Epithelial cell of proximal tubule (primary cell): ENCODE data around the gene ARHGAP26. TPM values are rescaled to one million over a fixed set of nuclear protein-coding genes. Genes with fewer than 3 reads are reported as not detected.

ENCODE experiments used
- DNase-seq: peaks from one replicate; pipeline ENCODE4 v3.0.0-alpha.2; 2011; ENCODE audit warnings: low read depth
- H3K4me3 ChIP-seq: 2 replicates; pipeline ENCODE4 v1.5.1; 2011; ENCODE audit warnings: low read depth, mild to moderate bottlenecking, low read length
- CTCF ChIP-seq: conservative IDR thresholded peaks from 2 replicates; pipeline ENCODE4 v1.5.1; 2012; ENCODE audit warnings: low read depth, mild to moderate bottlenecking, low read length
- total RNA-seq: library from RNA; depleted of rRNA; stranded (reverse); fragments of >200 nt; gene quantifications from 2 replicates; pipeline ENCODE4 v1.2.3, GENCODE V29; 2015

ARHGAP26 gene
- total RNA-seq, 1 donor from 2014 or later: 7.0 TPM

GRCh38 chr5:143055596-143056338, 285.6 kb downstream of the ARHGAP26 start:
- H3K4me3 ChIP-seq: no peak overlapping the region
- TF ChIP-seq CTCF: no peak
- DNase-seq: no peak

GRCh38 chr5:143056339-143056704, 286.1 kb downstream of the ARHGAP26 start:
- no peak for DNase-seq
- no peak for TF ChIP-seq CTCF
- no peak overlapping the region for H3K4me3 ChIP-seq

DNA sequence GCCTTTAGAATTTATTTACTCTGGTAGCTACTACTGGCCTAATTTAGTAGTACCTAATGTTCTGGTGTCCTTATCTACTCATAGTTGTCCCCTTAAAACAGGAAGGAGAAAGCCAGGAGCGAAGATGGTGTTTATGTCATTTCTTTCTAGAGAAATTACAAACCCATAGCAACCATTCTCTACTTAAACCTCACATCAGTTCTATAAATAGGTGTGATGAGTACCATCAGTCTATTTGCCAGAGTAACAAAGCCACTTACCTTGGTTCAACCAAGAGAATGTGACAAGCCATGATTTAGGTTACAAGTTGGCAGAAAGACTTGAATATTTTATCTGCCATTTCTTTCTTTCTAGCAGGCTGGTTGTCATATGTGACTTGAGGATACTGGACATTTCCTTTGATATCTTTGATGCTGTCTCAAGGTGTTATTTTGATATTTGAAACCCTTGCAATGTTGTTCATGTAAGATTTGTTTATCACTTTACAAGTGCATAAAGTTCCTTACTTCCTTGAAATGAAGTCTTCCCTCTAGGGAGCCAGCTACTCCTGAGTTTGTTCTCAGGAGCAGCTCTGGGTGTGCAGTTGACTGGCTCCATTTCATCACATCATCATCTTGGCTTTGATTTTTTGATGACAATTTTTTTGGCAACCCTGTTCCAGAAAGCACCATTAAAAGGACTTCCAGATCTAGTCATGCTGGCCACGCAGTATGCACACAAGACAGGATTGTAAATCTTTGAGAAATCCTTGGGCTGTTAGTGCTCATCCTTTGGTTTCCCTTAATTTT, 286.8 kb downstream of the ARHGAP26 start:
- DNase-seq: no peak
- TF ChIP-seq CTCF: no peak
- H3K4me3 ChIP-seq: no peak overlapping the region

DNA sequence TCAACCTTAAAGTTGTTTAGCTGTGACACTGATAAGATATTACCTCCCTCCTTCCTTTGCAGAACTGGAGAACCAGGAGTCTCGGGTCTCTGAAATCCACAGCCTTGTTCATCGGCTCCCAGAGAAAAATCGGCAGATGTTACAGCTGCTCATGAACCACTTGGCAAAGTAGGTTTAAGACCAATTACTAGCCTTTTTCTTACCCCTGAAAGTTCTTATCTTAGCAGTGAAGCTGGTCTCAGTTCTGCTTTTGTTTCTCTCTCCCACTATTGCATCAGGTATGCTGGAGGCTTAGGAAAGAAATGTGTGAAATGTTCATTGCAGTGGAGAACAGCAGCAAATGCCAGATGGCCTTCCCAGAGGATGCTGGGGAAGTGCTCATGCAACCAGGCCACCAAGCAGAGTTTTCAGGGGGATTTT, 287.4 kb downstream of the ARHGAP26 start:
- H3K4me3 ChIP-seq: no peak overlapping the region
- TF ChIP-seq CTCF: no peak
- DNase-seq: no peak

GRCh38 chr5:143059355-143059754, 289.2 kb downstream of the ARHGAP26 start:
- H3K4me3 ChIP-seq: no peak overlapping the region
- DNase-seq: no peak
- no peak for TF ChIP-seq CTCF

DNA sequence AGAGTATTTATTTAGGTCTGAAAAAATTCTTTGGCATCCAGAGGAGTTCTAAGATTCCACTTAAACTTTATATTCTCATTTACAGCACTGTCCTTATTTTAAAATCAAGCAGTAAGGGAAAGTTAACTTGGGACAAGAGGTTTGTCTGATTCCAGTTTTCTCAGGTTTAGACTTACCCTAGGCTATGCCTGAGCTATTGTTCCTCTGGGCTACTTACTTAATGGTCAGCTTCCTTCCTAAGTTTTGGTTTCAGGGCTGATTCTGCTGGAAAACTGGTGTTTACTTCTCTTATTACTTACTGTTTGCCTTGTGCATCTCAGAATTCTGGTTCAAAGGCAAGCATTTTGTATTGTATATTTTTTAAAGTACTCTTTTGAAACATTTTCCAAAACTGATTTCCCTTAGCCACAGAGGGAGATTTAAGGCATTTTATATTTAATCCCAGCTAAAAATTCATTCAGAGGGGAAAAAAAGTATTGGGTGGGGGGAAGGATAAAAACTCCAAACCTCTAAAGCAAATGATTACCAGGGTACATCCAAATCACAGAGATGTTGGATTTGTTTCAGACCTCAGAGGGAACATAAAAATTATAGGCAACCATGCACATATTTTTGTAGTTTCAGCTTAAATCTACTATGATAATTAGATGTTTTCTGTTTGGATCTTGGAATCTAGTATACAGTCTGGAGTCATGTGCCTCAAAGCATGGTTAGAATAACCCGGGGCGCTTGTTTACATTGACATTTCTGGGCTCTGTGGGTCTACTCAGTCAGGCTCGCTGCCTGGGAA, 290.0 kb downstream of the ARHGAP26 start:
- no peak for TF ChIP-seq CTCF
- DNase-seq: no peak
- no peak overlapping the region for H3K4me3 ChIP-seq
